Stimulated activated CD8-positive, alpha-beta memory T cell treated with anti-CD3 and anti-CD28 coated beads, Interleukin-2, amount 100 ng/mL, for 1 hour (primary cell): ENCODE data around the gene MC1R.
"Not testable (repeated sequence)": the region's sequence is repeated elsewhere in the genome, so short reads cannot be mapped to it uniquely, and the experiment has no call there.

Experiments used
- DNase-seq, 2 donors: peaks; one replicate each; pipeline ENCODE4 v3.0.0-alpha.2; 2020; ENCODE audit warnings: low read depth in 2 of 2

The MC1R gene

DNA sequence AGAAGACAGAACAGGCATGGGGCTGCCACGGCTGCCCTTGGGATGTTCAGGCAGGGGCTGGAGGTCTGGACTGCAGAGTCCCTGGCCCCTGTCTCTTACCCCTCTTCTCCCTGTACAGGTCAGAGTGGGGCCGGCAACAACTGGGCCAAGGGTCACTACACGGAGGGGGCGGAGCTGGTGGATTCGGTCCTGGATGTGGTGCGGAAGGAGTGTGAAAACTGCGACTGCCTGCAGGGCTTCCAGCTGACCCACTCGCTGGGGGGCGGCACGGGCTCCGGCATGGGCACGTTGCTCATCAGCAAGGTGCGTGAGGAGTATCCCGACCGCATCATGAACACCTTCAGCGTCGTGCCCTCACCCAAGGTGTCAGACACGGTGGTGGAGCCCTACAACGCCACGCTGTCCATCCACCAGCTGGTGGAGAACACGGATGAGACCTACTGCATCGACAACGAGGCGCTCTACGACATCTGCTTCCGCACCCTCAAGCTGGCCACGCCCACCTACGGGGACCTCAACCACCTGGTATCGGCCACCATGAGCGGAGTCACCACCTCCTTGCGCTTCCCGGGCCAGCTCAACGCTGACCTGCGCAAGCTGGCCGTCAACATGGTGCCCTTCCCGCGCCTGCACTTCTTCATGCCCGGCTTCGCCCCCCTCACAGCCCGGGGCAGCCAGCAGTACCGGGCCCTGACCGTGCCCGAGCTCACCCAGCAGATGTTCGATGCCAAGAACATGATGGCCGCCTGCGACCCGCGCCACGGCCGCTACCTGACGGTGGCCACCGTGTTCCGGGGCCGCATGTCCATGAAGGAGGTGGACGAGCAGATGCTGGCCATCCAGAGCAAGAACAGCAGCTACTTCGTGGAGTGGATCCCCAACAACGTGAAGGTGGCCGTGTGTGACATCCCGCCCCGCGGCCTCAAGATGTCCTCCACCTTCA lies 16.2 kb downstream of the MC1R start:
- DNase-seq = no peak

DNA sequence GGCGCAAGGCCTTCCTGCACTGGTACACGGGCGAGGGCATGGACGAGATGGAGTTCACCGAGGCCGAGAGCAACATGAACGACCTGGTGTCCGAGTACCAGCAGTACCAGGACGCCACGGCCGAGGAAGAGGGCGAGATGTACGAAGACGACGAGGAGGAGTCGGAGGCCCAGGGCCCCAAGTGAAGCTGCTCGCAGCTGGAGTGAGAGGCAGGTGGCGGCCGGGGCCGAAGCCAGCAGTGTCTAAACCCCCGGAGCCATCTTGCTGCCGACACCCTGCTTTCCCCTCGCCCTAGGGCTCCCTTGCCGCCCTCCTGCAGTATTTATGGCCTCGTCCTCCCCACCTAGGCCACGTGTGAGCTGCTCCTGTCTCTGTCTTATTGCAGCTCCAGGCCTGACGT lies 17.0 kb downstream of the MC1R start:
- not testable (repeated sequence) for DNase-seq

- DNase-seq = no peak
Measured at GRCh38 chr16:89936034-89936433, 17.4 kb downstream of the MC1R start.

DNA sequence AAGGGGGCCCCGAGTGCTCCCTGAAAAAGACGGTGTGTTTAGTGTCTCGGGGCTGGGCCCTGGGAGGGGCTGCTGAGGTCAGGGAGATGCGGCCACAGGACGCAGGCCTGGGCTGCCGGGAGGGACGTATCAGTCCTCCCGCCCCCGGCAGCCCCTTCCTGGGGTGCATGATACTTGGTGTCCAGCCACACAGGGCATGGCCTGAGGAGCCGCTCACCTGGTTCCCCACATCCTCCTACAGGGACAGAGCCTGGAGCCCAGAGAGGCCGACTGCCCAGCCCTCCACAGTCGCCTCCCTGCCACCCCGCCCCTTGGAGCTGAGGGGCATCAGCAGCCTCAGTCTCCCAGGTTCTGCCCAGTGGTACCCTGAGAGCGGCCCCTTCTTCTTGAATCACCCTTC lies 17.8 kb downstream of the MC1R start:
- no peak for DNase-seq

GRCh38 chr16:89936981-89937380 lies 18.3 kb downstream of the MC1R start:
- no peak for DNase-seq

DNA sequence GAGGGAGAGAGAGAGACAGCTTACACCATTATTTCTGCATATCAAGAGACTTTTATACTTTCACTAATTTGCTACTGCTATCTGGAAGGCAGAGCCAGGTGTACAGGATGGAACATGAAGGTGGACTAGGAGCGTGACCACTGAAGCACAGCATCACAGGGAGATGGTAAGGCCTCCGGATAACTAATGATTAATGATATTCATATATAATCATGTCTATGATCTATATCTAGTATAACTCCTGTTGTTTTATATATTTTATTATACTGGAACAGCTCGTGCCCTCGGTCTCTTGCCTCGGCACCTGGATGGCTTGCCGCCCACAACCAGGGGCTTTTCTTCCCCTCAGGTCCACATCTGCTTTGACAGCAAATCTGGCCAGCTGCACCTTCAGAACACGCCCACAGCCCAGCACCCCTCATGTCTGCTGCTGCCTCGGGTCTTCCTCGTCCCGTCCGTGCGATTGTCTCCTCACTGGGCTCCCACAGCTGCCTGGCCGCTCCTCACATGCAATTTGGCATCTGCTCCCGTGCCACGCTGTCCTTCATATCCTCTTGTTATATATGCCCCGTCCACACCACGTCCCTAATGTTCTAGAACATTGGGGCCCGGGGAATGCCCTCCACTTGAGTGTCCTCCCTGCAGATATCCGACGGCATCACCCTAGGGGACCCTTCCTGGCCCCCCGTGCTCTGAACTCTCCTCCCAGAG lies 19.7 kb downstream of the MC1R start:
- no peak for DNase-seq

- DNase-seq = no peak
Measured at GRCh38 chr16:89944773-89945172, 26.1 kb downstream of the MC1R start.

GRCh38 chr16:89945654-89946053 lies 27.0 kb downstream of the MC1R start:
- DNase-seq = no peak

DNA sequence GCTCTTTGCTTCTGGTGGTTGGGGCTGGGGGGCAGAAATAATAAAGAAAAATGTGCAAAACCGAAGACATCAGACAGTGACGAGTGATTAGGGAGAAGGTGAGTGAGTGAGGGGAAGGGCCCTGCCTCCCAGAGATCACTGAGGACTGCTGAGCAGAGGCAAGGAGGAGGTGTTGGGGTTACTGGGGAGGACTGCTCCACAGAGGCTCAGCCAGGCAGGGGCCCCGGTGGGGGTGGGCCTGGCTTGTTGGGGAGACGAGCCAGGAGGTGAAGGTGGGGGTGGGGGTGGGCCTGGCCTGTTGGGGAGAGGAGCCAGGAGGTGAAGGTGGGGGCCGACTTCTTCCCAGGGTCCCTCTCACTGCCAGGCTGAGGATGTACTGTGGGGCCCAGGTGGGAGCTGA lies 27.9 kb downstream of the MC1R start:
- DNase-seq = no peak

DNA sequence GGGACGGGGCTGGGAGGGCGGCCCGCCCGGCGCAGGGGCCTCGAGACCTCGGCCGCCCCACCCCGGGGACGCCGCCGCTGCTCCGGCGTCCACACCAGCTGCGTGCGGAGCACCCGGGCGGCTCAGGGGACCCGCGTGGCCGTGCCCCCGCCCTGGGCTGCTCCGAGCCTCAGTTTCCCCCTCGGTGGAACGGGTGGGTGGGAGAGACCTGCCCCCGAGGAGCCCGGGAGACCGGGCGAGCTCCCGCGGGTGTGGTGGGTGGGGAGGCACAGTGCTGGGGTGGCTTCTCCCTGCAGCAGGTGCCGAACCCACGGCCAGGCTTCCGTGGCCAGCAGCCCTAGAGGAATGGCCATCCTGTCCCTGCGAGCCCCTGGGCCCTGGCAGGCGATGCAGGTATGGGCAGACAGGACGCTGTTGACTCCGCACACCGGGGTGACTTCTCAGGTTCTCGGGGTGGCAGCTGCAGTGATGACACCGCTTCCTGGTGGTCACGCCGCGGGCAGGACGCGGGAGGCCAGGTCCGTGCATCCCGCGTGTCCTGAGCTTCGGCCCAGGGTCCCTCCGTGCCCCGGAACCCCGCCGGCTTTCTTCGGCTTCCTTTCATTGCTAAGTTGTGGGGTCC lies 30.6 kb downstream of the MC1R start:
- no peak for DNase-seq

DNA sequence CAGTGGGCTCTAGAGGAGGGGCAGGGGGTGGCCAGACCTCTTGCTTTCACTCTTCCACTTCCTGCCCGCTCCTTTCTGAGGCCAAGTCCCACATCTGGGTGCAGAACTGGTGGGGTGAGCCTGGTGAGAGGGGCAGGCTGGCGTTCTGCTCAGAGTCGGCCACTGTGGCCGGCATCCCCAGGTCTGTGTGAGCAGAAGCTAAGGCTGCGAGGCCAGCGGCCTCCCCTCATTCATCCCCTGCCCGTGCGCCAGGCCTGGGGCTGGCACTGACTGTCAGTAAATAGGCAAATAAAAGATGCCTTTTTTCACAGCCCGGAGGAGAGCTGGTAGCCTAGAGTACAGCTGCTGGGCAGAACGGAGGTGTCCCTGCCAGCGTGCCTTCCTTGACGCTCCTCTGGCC lies 31.1 kb downstream of the MC1R start:
- DNase-seq = no peak

- DNase-seq = no peak
Measured at GRCh38 chr16:89951509-89951908, 32.8 kb downstream of the MC1R start.

- no peak for DNase-seq
Measured at GRCh38 chr16:89952049-89952448, 33.4 kb downstream of the MC1R start.

GRCh38 chr16:89952551-89952950 lies 33.9 kb downstream of the MC1R start:
- DNase-seq = no peak

DNA sequence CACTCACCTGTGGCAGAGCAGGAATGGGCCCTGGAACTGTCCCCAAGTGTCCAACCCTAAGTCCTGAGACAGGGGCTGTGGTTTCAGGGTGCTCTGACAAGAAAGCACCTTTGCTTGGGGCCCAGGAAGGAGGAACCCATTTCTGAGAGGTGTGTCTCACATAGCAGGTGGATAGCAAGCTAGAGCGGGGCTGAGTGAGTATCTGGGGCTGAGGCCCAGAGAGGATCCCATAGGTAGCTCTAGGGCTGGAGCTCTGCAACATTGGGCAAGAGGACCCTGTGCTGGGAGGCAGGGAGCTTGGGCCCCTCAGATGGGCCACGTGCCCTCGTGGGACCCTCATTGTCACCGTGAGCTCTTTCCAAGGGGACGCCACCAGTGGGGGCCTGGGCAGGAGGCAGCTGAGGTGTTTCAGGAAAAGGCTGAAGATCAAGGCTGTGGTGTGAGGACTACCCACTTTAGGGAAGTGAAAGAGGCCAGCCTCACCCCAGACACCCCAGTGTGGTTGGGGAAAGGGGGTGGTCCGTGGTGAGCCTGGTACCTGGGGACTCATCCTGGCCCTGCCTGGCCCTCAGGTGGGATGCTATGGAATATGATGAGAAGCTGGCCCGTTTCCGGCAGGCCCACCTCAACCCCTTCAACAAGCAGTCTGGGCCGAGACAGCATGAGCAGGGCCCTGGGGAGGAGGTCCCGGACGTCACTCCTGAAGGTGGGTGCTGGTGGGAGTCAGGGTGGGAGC lies 35.2 kb downstream of the MC1R start:
- no peak for DNase-seq

DNA sequence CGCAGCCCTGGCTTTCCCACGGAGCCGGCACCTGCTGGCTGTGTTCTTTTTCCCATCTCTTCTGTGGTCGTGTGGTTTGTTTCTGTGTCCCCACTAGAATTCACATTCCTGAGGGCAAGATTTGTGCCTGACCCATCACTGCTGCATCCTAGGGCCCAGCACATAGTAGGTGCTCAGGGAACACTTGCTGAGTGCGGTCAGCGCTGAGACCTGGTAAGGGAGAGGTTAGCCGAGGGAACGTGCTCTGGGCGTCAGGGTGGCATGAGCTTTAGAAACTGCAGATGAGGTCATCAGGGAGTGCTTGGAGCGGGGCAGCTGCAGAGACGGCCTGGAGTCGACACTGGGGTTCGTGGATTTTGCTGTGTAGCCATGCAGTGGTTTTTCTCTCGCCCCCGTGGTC lies 35.8 kb downstream of the MC1R start:
- no peak for DNase-seq

- no peak for DNase-seq
Measured at GRCh38 chr16:89955001-89955685, 36.5 kb downstream of the MC1R start.

DNA sequence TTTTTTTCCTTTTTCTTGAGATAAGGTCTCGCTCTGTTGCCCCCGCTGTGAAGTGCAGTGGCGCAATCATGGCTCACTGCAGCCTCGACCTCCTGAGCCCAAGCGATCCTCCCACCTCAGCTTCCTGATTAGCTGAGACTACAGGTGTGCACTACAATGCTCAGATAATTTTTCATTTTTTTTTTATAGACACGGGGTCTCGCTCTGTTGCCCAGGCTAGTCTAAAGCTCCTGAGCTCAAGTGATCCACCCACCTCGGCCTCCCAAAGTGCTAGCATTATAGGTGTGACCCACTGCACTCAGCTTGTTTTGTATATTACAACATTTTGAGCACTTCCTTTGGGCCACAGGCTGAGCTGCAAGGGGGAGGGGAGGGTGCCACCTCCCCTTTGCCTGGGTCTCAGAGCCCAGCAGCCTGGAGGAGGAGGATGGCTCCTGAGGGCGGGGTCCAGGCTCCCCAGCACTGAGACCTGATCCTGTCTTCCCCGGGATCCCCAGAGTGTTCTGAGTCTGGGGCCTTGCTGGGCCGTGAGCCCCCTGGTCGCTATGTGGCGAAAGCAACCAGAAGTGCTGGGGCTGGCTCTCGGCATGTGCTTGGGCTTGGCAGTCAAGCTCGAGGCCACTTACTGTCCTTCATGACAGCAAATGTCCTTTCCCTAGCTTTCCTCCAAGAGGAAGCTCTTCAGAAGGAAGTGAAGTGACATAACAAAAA lies 38.0 kb downstream of the MC1R start:
- DNase-seq = no peak

DNA sequence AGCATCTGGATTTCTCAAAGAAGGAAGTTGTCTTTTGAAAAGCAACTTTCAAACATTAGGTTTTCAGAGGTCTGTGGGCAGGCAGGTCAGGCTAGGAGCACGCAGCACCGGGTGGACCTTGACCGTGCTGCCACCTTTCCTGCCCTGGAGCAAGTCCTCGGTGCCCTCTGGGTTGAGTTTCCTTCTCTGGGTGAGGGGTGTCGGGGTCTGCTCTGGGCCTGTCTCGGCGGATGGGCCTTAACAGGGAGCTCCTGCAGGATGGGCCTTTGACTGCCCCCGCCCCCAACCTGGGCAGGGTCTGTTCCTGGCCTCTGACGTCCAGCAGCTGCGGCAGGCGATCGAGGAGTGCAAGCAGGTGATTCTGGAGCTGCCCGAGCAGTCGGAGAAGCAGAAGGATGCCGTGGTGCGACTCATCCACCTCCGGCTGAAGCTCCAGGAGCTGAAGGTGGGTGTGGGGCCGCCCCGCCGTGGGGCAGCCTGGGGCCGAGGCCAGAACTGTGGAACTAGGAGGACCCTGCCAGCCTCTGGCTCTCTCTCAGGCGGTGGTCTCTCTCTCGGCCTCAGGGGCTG lies 38.6 kb downstream of the MC1R start:
- DNase-seq = no peak

DNA sequence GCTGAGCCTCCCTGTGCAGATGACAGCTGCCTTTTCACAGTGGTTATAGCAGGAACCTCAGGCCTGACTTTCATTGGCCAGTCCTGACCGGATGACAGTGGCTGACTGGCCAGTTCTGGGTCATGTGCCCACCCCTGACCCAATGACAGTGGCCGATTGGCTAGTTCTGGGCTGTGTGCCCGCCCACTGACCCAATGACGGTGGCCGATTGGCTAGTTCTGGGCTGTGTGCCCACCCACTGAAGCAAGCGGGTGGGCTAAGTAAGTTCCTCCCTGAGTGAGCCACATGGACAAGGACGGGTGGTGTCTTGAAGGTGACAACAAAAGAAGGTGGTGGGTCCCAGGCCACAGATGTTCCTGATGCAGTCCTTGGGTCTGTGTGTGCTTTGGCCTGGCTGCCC lies 39.4 kb downstream of the MC1R start:
- no peak for DNase-seq
